HG03457 (cell line): ENCODE results near the gene CERS6.

ENCODE experiments used
- ATAC-seq: cut with Tn5 transposase; IDR thresholded peaks from one replicate; pipeline ENCODE4 v1.9.1; 2021; ENCODE audit warnings: moderate number of reproducible peaks; ENCODE audit not compliant: unreplicated experiment

Gene CERS6

DNA sequence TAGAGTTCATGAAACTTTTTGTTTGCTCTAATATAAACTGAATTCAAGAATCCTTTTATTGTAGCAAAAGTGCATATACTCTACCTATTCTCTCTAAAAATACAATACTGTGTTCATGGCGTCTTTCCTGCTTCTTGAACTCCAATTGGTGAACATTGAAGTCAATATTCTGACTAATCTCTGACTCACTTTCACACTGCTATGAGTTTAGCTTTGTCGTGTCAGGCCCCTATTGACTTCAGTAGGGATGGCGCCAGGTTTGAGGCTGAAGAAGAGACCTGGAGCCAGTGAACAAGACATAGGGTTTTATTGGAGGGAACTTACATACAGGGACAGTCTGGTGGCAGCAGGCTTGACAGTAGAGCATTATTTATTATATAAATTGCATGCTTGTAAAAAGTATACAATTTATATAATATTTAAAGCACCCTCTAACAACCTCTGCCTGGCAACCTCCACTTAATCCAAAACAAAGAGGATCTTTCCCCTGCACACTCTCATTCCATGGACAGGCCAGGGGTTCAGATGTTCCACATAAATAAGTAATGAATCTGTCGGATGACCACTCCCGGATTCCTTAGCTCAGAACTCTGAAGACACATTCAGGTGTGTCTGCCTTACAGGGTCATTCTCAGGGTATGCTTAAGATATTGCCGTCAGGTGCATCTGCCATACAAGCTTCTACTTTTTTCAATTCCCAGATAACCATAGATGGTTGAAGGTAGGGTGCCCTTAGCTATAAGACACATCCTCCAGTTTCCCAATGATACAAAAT lies 141.0 kb downstream of the CERS6 start:
- ATAC-seq, result no peak

DNA sequence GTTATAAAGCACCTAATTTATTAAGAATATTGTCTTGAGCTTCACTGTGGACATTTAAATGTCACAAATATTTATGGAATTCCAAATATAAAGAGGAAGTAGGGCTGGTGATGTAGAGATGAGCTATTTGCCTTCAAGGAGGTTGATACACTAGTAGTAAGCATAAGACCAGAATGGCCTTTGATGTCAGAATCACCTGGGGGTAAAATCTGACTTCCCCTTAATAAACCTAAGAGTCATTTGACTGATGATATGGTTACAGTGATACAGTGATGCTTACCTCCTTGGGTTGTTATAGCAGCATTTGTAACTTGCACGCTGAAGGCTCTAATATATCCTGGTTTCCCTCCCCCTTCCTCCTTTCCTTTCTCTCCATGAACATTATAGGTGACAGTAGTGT lies 143.7 kb downstream of the CERS6 start:
- ATAC-seq, result no peak

GRCh38 chr2:168600949-168601348 lies 144.9 kb downstream of the CERS6 start:
- no peak for ATAC-seq

GRCh38 chr2:168601741-168602140 lies 145.7 kb downstream of the CERS6 start:
- ATAC-seq, result no peak

GRCh38 chr2:168602379-168602778 lies 146.3 kb downstream of the CERS6 start:
- ATAC-seq, result no peak

DNA sequence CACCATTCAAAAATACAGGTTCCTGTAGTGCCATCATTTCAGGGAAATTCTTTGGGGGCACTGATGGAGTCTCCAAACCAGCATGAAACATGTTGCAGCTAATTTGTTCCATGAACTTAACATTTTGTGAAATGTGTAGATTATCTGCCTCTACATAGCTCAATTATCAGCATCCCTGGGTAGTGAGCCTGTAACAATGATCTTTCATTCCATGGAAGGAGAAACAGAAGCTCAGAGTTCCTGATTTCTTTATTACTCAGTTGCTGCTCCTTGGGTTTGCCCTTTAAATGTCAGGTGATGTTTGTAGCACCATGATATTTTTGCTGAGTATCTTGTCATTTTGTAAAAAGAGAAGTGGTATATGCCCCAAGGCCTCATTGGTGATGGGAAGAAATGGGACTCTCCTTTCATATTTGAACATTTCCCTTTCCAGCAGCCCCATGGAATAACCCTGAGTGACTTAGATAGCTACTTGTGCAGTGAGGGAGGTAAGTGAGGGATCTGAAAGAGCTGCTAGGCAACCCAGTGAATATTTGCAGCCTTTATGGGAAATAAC lies 146.9 kb downstream of the CERS6 start:
- no peak for ATAC-seq

- no peak for ATAC-seq
Observed at GRCh38 chr2:168603439-168603961, 147.4 kb downstream of the CERS6 start.

DNA sequence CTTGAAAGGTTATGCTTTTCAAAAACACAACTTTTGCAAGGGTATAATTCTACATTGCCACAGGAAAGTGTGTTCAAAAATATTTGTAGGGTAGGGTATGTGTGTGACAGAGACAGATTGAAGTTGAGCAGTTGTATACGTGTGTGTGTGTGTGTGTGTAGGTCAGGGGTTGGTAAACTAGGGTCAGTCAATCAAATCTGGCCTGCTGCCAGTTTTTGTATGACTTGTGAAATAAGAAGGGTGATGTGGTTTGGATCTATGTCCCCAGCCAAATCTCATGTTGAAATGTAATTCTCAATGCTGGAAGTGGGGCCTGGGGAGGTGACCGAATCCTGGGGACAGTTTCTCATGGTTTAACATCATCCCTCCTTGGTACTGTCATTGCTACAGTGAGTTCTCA lies 148.2 kb downstream of the CERS6 start:
- ATAC-seq, result no peak

DNA sequence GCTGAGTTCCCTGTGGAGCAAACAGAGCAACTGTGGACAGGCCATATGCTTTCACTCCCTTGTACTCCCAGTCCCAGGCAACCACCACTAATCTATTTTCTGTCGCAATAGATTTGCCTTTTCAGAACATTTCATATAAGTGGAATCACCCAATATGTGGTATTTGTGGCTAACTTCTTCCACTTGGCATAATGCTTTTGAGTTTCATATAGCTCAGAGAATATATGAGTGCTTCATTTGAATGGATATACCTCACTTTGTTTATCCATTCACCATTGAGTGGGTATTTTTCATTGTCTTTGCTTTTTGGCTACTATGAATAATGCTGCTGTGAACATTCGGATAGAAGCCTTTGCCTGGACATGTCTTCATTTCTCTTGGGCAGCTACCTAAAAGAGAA lies 151.9 kb downstream of the CERS6 start:
- ATAC-seq, result no peak

DNA sequence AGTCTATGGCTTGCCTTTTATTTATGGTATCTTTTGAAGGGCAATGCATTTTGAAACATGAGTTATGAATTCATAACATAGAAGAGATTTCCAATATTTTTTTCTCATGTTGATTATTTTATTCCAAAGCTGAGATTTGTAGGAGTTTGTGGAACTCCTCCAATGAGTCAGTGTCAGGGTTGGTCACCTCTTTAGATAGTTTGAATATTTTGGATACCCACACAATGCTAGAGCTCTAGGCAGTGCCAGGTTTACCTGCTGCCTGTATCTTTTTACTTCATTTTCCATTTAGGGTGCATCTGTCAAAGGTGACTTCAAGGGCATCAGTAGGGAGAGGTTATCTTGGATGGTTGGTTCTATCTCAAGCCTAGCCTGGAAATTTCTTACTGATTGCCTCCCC lies 152.7 kb downstream of the CERS6 start:
- ATAC-seq, result no peak

- no peak for ATAC-seq
Observed at GRCh38 chr2:168611091-168611490, 155.0 kb downstream of the CERS6 start.

DNA sequence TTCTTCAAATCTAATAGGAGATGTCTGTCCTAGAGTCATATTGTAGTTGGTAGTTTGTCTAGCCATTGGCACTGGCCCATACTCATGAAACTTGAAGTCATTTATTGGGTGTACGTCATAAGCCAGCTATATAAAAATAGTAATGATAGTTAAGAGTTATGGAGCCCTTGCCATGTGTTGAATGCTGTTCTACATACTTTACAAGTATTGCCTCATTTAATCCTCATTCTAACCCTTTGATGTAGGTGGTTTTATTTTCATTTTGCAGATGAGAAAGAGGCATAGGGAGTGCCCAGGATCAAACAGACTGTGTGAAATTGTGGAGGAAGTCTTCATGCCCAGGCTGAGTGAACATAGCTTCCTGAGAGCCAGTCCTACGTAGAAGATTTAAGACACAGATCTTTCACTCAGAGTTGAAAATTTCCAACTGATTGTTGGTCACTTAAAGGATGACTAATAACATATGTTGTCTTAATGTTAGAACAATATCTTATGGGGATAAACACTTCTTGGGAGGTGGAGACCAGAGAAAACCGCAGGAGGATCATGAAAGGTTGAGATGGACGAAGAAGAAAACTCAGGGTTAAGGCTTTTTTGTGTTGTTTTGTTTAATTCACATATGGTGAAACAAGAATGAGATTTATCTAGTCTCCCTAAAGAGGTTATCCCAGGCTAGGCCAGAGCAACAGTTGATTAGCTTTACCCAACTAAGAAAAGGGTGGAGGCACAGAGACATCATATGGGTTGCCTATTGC lies 156.0 kb downstream of the CERS6 start:
- ATAC-seq, result no peak

DNA sequence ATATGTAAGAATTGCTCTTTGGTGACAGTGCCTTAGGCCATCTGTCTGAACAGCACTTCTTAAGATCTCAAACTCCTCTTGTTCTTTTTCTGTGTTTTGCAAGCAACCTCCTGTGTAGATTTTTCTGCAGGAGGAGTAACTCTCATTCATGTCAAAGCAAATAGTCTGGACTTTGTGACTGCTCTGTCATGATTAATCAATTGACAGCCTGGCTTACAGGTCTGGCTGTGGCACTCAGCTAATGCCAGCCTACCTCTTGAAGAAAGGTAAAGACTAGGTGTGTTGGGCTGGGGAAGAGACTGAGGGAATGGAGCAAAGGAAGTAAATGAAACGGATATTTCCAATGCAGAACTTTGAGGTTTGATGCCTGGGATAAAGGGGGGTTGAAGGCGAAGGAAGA lies 156.6 kb downstream of the CERS6 start:
- ATAC-seq, result no peak

GRCh38 chr2:168613551-168613950 lies 157.5 kb downstream of the CERS6 start:
- ATAC-seq, result no peak

DNA sequence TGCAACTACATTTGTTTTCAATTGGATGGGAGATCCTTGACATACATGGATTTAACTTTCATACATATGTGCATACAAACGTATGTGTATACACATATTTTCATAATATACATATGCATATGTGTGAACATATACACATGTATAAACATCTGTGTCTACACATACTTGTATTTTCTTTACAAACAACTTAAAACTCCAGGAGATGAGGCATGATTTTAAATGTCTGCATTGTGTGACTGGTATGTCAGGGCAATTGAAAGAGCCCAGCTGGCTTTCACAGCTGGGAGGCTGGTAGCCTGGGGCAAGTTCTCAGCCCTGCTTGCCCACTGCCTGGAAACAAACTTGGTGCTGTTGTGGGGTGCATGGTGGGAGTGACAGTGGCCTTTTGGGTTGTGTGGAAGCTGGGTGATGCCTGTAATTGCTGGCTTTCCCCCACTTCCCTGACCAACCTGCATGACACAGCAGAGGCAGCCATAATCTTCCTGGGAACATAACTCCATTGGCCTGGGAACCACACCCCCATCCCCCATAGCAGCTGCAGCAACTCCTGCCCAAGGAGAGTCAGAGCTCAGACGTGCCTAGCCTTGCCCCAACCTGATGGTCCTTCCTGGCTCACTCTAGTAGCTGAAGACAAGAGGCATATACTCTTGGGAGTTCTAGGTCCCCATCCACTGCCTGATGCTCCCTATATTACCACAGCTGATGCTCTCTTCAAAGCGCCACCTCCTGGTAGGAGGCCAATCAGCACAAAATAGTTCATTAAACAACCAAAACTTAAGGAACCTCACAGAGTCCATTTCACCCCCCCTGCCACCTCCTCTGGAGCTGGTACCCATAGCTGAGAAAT lies 158.3 kb downstream of the CERS6 start:
- ATAC-seq, result no peak

- ATAC-seq, result no peak
Observed at GRCh38 chr2:168620554-168620953, 164.5 kb downstream of the CERS6 start.

GRCh38 chr2:168622559-168622958 lies 166.5 kb downstream of the CERS6 start:
- peak; percentile 47 for ATAC-seq

DNA sequence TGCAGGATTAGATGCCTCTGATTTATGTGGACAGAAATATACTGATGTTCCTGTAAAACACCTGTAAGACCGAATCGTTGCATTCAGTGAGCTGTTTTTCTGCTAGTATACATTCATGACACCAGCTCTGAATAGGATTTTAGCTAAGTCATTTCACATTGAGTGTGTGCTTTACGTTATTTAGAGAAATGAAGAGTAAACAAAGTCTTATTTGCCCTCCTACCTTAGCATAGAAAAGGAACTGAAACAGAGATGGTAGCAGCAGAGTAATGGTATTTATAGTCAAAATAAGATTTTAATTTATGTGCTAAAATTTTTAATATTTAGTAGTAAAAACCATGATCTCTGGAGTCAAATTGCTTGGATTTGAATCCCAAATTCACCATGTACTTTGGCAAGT lies 168.0 kb downstream of the CERS6 start:
- no peak for ATAC-seq

DNA sequence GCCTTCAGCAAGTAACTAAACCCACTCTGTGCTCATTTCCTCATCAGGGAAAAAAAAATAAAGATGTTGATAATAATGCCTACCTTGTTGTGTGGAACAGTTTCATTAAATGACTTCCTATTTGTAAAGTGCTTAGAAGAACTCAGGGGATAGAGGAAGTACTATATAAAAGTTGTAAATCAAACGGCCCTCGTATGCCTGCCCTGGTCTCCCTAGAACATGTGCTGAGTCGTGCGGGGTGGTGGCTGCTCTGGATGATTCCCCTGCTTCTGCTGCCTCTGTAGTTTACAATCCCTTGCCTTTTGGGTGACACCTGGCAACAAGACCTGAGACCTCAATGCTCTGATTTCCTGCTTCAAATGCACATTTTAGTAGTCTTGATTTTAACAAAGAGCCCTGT lies 170.0 kb downstream of the CERS6 start:
- ATAC-seq, result no peak

- ATAC-seq, result no peak
Observed at GRCh38 chr2:168626647-168627046, 170.6 kb downstream of the CERS6 start.

- no peak for ATAC-seq
Observed at GRCh38 chr2:168632709-168633121, 176.6 kb downstream of the CERS6 start.
